Fibroblast of skin of left quadriceps (primary cell): Measurements from ENCODE around the gene TP53BP2.

Experiments used
- DNase-seq, 2 experiments: peaks; one replicate each; pipeline ENCODE4 v3.0.0-alpha.2; 2013; ENCODE audit warnings: low read depth in 2 of 2

Gene TP53BP2

GRCh38 chr1:223796210-223796609 is 49.5 kb downstream of the TP53BP2 start:
- no peak for DNase-seq

GRCh38 chr1:223794136-223794880 is 51.4 kb downstream of the TP53BP2 start:
- DNase-seq = no peak

GRCh38 chr1:223793716-223794115 is 52.0 kb downstream of the TP53BP2 start:
- DNase-seq = no peak

GRCh38 chr1:223792046-223792445 is 53.7 kb downstream of the TP53BP2 start:
- no peak for DNase-seq

- no peak for DNase-seq
These were observed 56.9 kb downstream of the TP53BP2 start for GRCh38 chr1:223788746-223789415.

GRCh38 chr1:223785808-223786207 is 59.9 kb downstream of the TP53BP2 start:
- no peak for DNase-seq

GRCh38 chr1:223784541-223784940 is 61.2 kb downstream of the TP53BP2 start:
- no peak for DNase-seq

GRCh38 chr1:223783676-223784075 is 62.1 kb downstream of the TP53BP2 start:
- DNase-seq = no peak

GRCh38 chr1:223780949-223781348 is 64.8 kb downstream of the TP53BP2 start:
- DNase-seq = no peak

- no peak for DNase-seq
These were observed 65.4 kb downstream of the TP53BP2 start for GRCh38 chr1:223780318-223780717.

- DNase-seq = no peak
These were observed 68.8 kb downstream of the TP53BP2 start for GRCh38 chr1:223776826-223777454.

- DNase-seq = peak; percentile 14 to 22
These were observed 69.5 kb downstream of the TP53BP2 start for GRCh38 chr1:223776075-223776814.

GRCh38 chr1:223775711-223776074 is 70.1 kb downstream of the TP53BP2 start:
- DNase-seq = no peak

GRCh38 chr1:223775054-223775453 is 70.7 kb downstream of the TP53BP2 start:
- DNase-seq = no peak

GRCh38 chr1:223774134-223774814 is 71.5 kb downstream of the TP53BP2 start:
- DNase-seq = no peak

- no peak for DNase-seq
These were observed 73.0 kb downstream of the TP53BP2 start for GRCh38 chr1:223772771-223773160.

- peak; percentile 47 to 48 for DNase-seq
These were observed 73.7 kb downstream of the TP53BP2 start for GRCh38 chr1:223771814-223772770.

- no peak for DNase-seq
These were observed 74.3 kb downstream of the TP53BP2 start for GRCh38 chr1:223771469-223771813.

- no peak for DNase-seq
These were observed 75.0 kb downstream of the TP53BP2 start for GRCh38 chr1:223770621-223771315.

GRCh38 chr1:223765719-223766340 is 79.9 kb downstream of the TP53BP2 start:
- no peak for DNase-seq
